GM20000 (cell line): Measurements from ENCODE around the gene IL25.
A peak's percentile ranks its signal among the peaks of the same experiment; 100 is the strongest.

Experiments used
- DNase-seq: peaks from one replicate; pipeline ENCODE4 v3.0.0; 2012; ENCODE audit warnings: low spot score
- TF ChIP-seq, protein P1 (sequence below): IDR thresholded peaks from 2 replicates; pipeline ENCODE4 v1.5.1; 2012; ENCODE audit warnings: mild to moderate bottlenecking, control low read depth; ENCODE audit errors: extremely low read depth, missing control alignments

Gene IL25

DNA sequence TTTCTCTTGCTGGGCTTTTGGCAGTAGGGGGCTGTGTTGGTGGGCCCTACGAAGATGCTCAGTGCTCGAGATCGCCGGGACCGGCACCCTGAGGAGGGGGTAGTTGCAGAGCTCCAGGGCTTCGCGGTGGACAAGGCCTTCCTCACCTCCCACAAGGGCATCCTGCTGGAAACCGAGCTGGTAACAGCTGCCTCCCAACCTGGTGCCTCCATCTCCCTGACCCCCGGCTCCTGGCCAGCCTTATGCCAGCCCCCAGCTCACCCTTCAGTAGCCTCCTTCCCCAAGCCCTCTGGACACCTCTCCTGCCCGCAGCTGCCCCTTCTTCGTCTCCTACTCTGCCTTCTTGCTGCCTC is 4.6 kb downstream of the IL25 start:
- TF ChIP-seq, protein P1, sequence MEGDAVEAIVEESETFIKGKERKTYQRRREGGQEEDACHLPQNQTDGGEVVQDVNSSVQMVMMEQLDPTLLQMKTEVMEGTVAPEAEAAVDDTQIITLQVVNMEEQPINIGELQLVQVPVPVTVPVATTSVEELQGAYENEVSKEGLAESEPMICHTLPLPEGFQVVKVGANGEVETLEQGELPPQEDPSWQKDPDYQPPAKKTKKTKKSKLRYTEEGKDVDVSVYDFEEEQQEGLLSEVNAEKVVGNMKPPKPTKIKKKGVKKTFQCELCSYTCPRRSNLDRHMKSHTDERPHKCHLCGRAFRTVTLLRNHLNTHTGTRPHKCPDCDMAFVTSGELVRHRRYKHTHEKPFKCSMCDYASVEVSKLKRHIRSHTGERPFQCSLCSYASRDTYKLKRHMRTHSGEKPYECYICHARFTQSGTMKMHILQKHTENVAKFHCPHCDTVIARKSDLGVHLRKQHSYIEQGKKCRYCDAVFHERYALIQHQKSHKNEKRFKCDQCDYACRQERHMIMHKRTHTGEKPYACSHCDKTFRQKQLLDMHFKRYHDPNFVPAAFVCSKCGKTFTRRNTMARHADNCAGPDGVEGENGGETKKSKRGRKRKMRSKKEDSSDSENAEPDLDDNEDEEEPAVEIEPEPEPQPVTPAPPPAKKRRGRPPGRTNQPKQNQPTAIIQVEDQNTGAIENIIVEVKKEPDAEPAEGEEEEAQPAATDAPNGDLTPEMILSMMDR = no peak
- no peak for DNase-seq

DNA sequence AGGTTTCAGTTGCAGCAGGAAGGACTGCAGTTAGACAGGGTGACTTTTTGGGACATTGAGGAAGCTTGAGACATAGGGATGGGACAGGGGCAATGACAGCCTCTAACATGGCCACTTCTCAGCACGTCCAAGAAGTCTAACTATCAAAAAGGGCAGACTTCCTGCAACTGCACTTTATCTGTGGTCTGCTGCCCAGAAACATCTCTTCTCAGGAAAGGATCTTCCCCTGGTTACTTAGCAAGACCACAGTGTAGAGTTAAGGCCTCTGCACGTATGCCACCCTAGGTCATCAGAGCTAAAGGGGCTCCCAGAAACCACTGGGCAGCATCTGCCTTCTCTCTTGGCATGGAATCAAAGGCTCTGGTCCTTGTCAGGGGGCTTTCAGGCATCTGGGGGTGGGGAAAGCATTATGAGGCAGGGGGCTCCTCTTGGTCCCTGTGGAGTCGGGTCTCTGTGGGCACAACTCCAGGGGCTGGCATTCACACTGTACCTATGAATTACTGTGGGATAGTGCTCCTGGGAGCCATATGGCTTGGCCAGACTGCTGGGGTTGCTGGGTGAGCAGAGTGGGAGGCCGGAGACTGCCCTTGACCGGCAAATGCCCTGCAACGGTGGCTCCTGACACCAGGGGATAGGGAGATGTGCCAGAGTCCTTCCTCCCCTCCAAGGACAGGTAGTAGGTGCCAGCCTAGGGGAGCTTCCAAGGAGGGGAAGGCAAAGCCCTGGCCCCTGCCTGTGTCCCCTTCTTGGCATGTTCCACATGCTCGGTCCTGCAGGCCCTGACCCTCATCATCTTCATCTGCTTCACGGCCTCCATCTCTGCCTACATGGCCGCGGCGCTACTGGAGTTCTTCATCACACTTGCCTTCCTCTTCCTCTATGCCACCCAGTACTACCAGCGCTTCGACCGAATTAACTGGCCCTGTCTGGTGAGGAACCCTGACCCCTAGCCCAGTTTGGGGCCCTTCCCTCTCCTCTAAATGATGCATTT is 5.3 kb downstream of the IL25 start:
- TF ChIP-seq, protein P1 = no peak
- no peak for DNase-seq

DNA sequence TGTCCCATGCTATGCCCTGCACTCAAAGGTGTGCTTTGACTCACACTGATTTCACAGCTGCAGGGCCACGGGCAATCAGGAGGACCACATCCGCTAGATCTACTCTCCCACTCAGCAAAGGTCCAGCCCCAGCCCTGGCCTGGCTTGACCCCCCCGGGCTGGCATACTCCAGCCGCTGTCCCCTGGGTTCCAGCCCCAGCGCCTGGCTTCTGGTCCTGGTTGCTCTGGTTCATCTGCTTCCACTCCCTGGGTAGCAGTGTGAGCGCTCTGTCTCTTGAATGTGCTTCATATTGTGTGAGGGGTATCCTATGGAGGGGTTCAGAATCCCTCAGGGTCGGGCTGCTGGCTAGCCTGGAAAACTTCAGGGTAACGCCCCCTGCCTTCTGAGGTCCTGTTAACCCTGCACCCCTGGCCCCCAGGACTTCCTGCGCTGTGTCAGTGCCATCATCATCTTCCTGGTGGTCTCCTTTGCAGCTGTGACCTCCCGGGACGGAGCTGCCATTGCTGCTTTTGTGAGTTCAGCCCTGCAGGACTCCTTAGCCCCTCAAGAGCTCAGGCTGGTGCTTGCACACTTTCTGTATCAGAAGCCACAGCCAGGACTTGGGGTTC is 6.1 kb downstream of the IL25 start:
- no peak for DNase-seq
- TF ChIP-seq, protein P1 = no peak

DNA sequence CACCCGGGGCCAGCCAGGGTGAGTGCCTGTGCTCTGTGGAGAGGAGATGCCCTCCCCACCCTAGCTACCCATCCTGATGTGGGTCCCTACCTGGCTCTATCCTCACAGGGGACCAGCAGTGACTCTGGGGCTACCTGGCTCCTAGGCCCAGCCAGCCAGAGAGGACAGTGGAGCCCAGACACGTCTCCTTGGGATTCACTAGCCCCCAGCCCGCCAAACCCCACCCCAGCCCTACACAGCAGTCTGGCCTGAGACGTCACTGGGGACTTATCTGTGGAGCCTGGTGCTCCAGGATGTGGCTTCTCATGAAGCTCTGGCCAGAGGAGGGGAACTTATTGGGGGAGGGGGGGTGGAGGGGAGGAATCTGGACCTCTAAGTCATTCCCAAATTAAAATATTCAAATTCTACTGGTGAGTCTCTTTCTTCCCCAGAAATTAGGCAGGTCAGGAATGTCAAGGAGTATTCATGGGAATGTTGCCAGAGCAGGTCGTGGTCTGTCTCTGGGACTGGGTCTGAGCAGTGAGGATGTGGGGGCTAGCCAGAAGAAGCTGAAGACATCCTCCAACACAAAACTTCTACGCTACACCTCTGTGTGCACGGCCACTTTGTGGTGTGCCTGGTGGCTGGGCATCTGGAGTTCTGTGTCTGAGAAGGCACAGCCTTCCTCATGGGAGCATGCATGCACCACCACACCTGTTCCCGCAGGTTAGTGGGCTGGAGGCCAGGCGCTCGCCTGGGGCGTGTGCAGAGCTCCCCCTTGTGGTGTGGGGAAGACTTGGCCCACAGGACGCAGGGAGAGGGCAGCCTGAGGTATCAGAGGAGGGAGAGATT is 7.0 kb downstream of the IL25 start:
- DNase-seq = peak; percentile 83
- TF ChIP-seq, protein P1 = peak; percentile 93

DNA sequence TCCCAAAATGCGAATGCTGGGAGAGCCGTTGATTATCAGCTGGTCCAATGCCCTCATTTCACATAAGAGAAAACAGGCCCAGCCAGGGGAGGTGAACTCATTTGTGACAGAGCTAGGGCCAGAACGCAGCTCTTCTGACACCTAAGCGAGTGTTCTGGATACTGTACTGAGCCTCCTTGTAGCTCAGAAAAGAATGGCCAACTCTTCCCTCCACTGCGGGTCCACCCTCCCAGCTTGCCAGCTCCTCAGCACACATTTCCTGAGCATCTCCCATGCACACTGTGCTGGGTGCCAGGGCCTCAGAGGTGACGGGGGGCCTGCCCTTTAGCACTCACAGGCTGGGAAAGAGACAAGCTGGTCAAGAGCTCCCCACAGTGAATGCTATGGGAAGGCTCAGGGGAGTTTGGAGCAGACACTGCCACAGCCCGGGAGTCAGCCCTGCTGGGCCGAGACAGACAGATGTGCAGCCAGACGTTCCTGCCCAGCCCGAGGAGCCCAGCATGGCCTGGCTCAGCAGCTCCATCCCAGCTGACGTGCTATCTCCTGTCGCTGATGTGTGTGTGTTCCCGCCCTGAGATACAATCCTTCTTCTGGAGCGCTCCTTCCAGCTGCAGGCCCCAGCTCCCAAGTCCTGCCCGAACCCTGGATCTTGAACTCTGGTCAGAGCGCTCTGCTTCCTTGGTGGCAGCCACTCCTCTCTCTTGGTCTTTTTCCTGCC is 7.7 kb downstream of the IL25 start:
- TF ChIP-seq, protein P1 = no peak
- DNase-seq = no peak

DNA sequence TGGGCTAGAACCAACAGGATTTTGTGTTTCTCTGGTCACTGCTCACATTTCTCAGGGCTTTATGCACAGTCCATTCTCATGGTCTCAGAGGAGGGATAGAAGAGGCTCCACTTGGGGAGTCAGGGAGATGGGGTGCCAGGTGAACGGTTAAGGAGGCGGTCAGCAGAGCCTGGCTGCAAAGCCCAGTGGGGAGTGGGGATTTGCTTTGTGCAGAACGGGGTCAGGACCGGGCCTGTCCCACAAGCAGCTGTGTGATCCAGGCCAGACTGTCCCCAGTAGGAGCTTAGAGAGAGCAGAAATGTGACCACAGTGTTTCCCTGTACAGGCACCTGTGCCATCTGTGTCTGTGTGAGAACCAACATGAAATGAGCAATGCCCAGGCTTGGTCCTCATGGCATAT is 8.4 kb downstream of the IL25 start:
- TF ChIP-seq, protein P1 = no peak
- DNase-seq = no peak
